HCT116 (cell line): ENCODE measurements around the gene MIA. TPM values are rescaled to one million over a fixed set of nuclear protein-coding genes. Genes with fewer than 3 reads are reported as not detected.

Experiments
- ATAC-seq: fragments of 200-7000 bp; cut with Tn5 transposase; 2 replicates; pipeline ENCODE4 v1.9.1; 2020; ENCODE audit warnings: mild to moderate bottlenecking, moderate library complexity
- BruUV-seq: library from RNA; stranded (reverse); fragments of 400-500 nt; replicated peaks from 2 replicates; lab custom pipeline; 2021; lab: Mats Ljungman, UMichigan
- CTCF ChIA-PET: fragments of 300-600 bp; sonication (Branson Sonifier 250); formaldehyde crosslinking; loops from one replicate; lab custom pipeline; 2021; ENCODE audit warnings: antibody characterized with exemption; lab: Charles Lee
- POLR2A ChIA-PET: fragments of 300-600, 350-600 bp; sonication (Branson Sonifier 250); formaldehyde crosslinking; loops from one replicate; lab custom pipeline; 2021; ENCODE audit warnings: antibody characterized with exemption; lab: Charles Lee
- RAD21 ChIA-PET, 2 experiments: fragments of 300-600 bp; sonication (Branson Sonifier 250); formaldehyde crosslinking; loops; one replicate each; lab custom pipeline; 2023; ENCODE audit warnings: low total read pairs in 2 of 2; ENCODE audit not compliant: uncharacterized antibody in 2 of 2, unreplicated experiment in 2 of 2, low non-redundant PET in 1 of 2; lab: Charles Lee
- DNase-seq: peaks from one replicate; pipeline ENCODE4 v3.0.0-alpha.2; 2010; ENCODE audit warnings: low read depth, low spot score
- H2AFZ ChIP-seq: fragments of 200-600 bp; shearing (Covaris generic), sonication (generic); 2 replicates; pipeline ENCODE4 v1.6.1; 2017; ENCODE audit warnings: low read depth, mixed run types, mixed read lengths, antibody characterized with exemption, low read length; ENCODE audit not compliant: poor library complexity, severe bottlenecking
- H3K27ac ChIP-seq: 2 replicates; pipeline ENCODE4 v1.5.1; 2012; ENCODE audit warnings: low read depth, low read length
- H3K27me3 ChIP-seq: fragments of 200-600 bp; sonication (generic); 2 replicates; pipeline ENCODE4 v1.6.1; 2016; ENCODE audit warnings: mixed run types, low read length, mixed read lengths; ENCODE audit not compliant: insufficient read depth
- H3K36me3 ChIP-seq, 2 experiments: fragments of 200-500 bp in 1 of 2; fragments of 200-600 bp in 1 of 2; sonication (Bioruptor generic) in 1 of 2; sonication (generic) in 1 of 2; 2 replicates each; pipeline versions ENCODE4 v1.5.1 to v1.6.1; 2014 to 2016; ENCODE audit warnings: low read length in 2 of 2, inconsistent platforms in 1 of 2, mixed read lengths in 1 of 2, mixed run types in 1 of 2; ENCODE audit not compliant: insufficient read depth in 2 of 2, control insufficient read depth in 1 of 2
- H3K4me1 ChIP-seq, 2 experiments: fragments of 200-600 bp in 1 of 2; sonication (generic) in 1 of 2; 2 replicates each; pipeline versions ENCODE4 v1.5.1 to v1.6.1; 2012 to 2017; ENCODE audit warnings: low read length in 2 of 2, inconsistent platforms in 1 of 2, mild to moderate bottlenecking in 1 of 2, mixed read lengths in 1 of 2, mixed run types in 1 of 2, moderate library complexity in 1 of 2; ENCODE audit not compliant: insufficient read depth in 2 of 2, control insufficient read depth in 1 of 2
- H3K4me2 ChIP-seq: fragments of 200-600 bp; sonication (generic); 2 replicates; pipeline ENCODE4 v1.6.1; 2017; ENCODE audit warnings: mixed run types, low read length, mixed read lengths
- H3K4me3 ChIP-seq, 2 experiments: fragments of 200-600 bp in 1 of 2; sonication (generic) in 1 of 2; replicated peaks in 1 of 2; 2 replicates each; pipeline ENCODE4 v1.5.1; 2011 to 2016; ENCODE audit warnings: low read length in 2 of 2, control low read depth in 1 of 2, low read depth in 1 of 2, mild to moderate bottlenecking in 1 of 2, mixed read lengths in 1 of 2, mixed run types in 1 of 2
- H3K79me2 ChIP-seq: fragments of 200-600 bp; sonication (generic); 2 replicates; pipeline ENCODE4 v1.6.1; 2017; ENCODE audit warnings: mild to moderate bottlenecking, mixed run types, low read length, moderate library complexity, mixed read lengths; ENCODE audit not compliant: insufficient read depth
- H3K9ac ChIP-seq: fragments of 200-600 bp; sonication (generic); 2 replicates; pipeline ENCODE4 v1.6.1; 2016; ENCODE audit warnings: low read length, mixed read lengths
- H3K9me2 ChIP-seq: fragments of 200-600 bp; sonication (generic), shearing (Covaris generic); 2 replicates; pipeline ENCODE4 v1.6.1; 2017; ENCODE audit warnings: mixed run types, mild to moderate bottlenecking, moderate library complexity; ENCODE audit not compliant: insufficient read depth
- H3K9me3 ChIP-seq, 2 experiments: fragments of 200-500 bp in 1 of 2; fragments of 200-600 bp in 1 of 2; sonication (Bioruptor generic) in 1 of 2; sonication (generic) in 1 of 2; 2 replicates each; pipeline ENCODE4 v1.6.1; 2014 to 2017; ENCODE audit warnings: low read length in 2 of 2, mixed read lengths in 2 of 2, inconsistent platforms in 1 of 2, low read depth in 1 of 2, mild to moderate bottlenecking in 1 of 2, mixed run types in 1 of 2, moderate library complexity in 1 of 2; ENCODE audit not compliant: control insufficient read depth in 1 of 2, insufficient read depth in 1 of 2
- H4K20me1 ChIP-seq: fragments of 200-600 bp; sonication (generic), shearing (Covaris generic); 2 replicates; pipeline ENCODE4 v1.6.1; 2017; ENCODE audit warnings: mixed run types, mild to moderate bottlenecking, moderate library complexity; ENCODE audit not compliant: insufficient read depth
- CBX3 ChIP-seq: IDR thresholded peaks from 2 replicates; pipeline ENCODE4 v1.6.1; 2012; ENCODE audit warnings: low read depth
- CEBPB ChIP-seq: IDR thresholded peaks from 2 replicates; pipeline ENCODE4 v1.6.1; 2012; ENCODE audit warnings: low read depth
- SIN3A ChIP-seq: IDR thresholded peaks from 2 replicates; pipeline ENCODE4 v1.6.1; 2012; ENCODE audit warnings: low read depth
- ZFX ChIP-seq: fragments of 450-650 bp; IDR thresholded peaks from 2 replicates; pipeline ENCODE4 v1.6.1; 2017
- ZNF274 ChIP-seq: fragments of 200-500 bp; sonication (Bioruptor generic); IDR thresholded peaks from 2 replicates; pipeline ENCODE4 v1.6.1; 2014; ENCODE audit warnings: mild to moderate bottlenecking, low read depth, low read length, inconsistent platforms
- intact Hi-C: fragments of 100-400 bp; cut with micrococcal nuclease; formaldehyde crosslinking; loops from 2 replicates; pipeline ENCODE4 v1.10.0; 2022
- total RNA-seq: library from RNA; stranded (reverse); gene quantifications from one replicate; pipeline ENCODE4 v1.2.1, GENCODE V29; 2021; ENCODE audit not compliant: unreplicated experiment
- TF ChIP-seq, protein P1 (sequence below): IDR thresholded peaks from 2 replicates; pipeline ENCODE4 v1.6.1; 2012

Gene MIA
- total RNA-seq, 1 experiment from 2014 or later = 1.4 TPM

DNA sequence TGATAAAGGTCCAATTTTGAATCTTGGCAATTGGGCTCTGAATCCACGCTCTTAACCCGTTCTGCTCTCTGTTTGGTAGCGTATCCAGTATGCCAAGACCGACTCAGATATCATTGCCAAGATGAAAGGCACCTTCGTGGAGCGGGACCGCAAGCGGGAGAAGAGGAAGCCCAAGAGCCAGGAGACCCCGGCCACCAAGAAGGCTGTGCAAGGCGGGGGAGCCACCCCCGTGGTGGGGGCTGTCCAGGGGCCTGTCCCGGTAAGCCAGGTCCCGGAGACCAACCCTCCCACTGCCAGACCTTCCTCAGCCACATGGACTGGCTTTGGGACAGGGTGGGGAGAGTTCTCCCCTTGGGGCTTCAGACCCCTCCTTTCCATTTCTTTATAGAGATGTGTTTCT lies 16.0 kb upstream of the MIA start:
- H3K4me1 ChIP-seq = peaks cover 0 to 6% of the 10 kb centered on the region in 2 experiments; a peak in 3 of 4 replicates
- DNase-seq = no peak
- no peaks in the 10 kb centered on the region for H3K9me2 ChIP-seq
- no peak overlapping the region for H3K9ac ChIP-seq
- H3K27ac ChIP-seq = no peak overlapping the region
- no peak overlapping the region for H3K4me2 ChIP-seq
- TF ChIP-seq CBX3 (no peak), ZFX (no peak), SIN3A (no peak), ZNF274 (no peak)
- TF ChIP-seq, protein P1, sequence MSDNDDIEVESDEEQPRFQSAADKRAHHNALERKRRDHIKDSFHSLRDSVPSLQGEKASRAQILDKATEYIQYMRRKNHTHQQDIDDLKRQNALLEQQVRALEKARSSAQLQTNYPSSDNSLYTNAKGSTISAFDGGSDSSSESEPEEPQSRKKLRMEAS = no peak
- RAD21 ChIA-PET = no interaction called here
- 0 out of 2 replicates have a peak, but pooled peaks cover 3% of the 10 kb centered on the region for H4K20me1 ChIP-seq
- ATAC-seq = no peak
- intact Hi-C loops = no loop called here
- H3K36me3 ChIP-seq = peaks cover 74 to 90% of the 10 kb centered on the region in 2 experiments
- H2AFZ ChIP-seq = no peak overlapping the region
- BruUV-seq = no TSS peak
- POLR2A ChIA-PET = interaction anchor here (1.2 kb wide), 1 partner anchor 9 kb away, joined by 3 read pairs; the partner anchor contains the start of genes ACTMAP and SNRPA
- no peak overlapping the region for H3K4me3 ChIP-seq
- H3K9me3 ChIP-seq = no peaks in the 10 kb centered on the region
- H3K79me2 ChIP-seq = peaks cover 96% of the 10 kb centered on the region
- CTCF ChIA-PET = no interaction called here
- H3K27me3 ChIP-seq = no peaks in the 10 kb centered on the region

DNA sequence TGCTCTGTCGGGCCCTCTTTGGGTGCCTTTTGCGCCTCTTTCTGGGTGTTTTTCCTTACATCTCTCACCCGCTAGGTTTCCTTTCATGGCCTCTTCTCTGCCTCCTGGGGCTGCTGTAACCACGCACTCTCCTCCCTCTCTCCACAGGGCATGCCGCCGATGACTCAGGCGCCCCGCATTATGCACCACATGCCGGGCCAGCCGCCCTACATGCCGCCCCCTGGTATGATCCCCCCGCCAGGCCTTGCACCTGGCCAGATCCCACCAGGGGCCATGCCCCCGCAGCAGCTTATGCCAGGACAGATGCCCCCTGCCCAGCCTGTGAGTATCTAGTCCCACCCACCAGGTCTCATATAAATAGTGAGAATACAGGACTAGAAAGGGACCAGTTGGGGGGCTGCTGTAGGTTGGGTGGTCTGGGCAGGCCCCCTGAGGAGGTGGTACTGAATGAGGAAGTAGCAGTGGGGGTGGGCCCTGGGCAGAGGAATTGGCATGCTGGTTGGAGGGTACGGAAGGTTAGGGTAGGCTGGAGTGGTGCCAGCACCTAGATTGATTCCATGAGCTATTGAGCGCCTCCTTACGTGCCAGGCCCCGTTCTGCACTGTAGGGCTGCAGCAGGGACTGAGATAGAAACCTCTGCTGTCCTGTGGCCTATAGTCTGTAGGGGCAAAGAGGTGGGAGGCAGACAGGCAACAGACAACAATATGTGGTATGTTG lies 12.4 kb upstream of the MIA start:
- Histone ChIP-seq H2AFZ (no peak overlapping the region), H3K9me2 (no peaks in the 10 kb centered on the region), H3K4me2 (no peak overlapping the region), H4K20me1 (0 out of 2 replicates have a peak, but pooled peaks cover 3% of the 10 kb centered on the region), H3K4me1 (no peaks in the 10 kb centered on the region), H3K9me3 (no peaks in the 10 kb centered on the region), H3K4me3 (no peak overlapping the region)
- no peak for ATAC-seq
- intact Hi-C loops = no loop called here
- ChIA-PET CTCF (no interaction called here), POLR2A (no interaction called here)
- TF ChIP-seq, protein P1 = no peak
- TF ChIP-seq CEBPB = no peak
- TF ChIP-seq, all 23 proteins: peak for 0
- H3K27ac ChIP-seq = no peak overlapping the region
- BruUV-seq = no TSS peak
- H3K9ac ChIP-seq = no peak overlapping the region
- peaks cover 74% of the 10 kb centered on the region in 2 experiments for H3K36me3 ChIP-seq
- no peaks in the 10 kb centered on the region for H3K27me3 ChIP-seq
- H3K79me2 ChIP-seq = peaks cover 62% of the 10 kb centered on the region
- RAD21 ChIA-PET = no interaction called here
- DNase-seq = no peak
